ENCODE results near the gene NUP153.

GRCh38 chr6:17600527-17601385 lies 106.0 kb downstream of the NUP153 start:
- TF ChIP-seq POLR2A (IDR thresholded peaks at IDR 0.05; ENCODE audit: low read depth, low read length) (peak; percentile 24; the same call in 1 of the 2 replicates), POLR2AphosphoS5 (IDR thresholded peaks at IDR 0.05; ENCODE audit: low read depth, low read length) (no peak), TAF1 (IDR thresholded peaks at IDR 0.05; ENCODE audit: borderline replicate concordance, low read depth, low read length) (no peak)

All from GM12892 (cell line).